ENCODE measurements around the gene DNLZ.

Gene DNLZ

DNA sequence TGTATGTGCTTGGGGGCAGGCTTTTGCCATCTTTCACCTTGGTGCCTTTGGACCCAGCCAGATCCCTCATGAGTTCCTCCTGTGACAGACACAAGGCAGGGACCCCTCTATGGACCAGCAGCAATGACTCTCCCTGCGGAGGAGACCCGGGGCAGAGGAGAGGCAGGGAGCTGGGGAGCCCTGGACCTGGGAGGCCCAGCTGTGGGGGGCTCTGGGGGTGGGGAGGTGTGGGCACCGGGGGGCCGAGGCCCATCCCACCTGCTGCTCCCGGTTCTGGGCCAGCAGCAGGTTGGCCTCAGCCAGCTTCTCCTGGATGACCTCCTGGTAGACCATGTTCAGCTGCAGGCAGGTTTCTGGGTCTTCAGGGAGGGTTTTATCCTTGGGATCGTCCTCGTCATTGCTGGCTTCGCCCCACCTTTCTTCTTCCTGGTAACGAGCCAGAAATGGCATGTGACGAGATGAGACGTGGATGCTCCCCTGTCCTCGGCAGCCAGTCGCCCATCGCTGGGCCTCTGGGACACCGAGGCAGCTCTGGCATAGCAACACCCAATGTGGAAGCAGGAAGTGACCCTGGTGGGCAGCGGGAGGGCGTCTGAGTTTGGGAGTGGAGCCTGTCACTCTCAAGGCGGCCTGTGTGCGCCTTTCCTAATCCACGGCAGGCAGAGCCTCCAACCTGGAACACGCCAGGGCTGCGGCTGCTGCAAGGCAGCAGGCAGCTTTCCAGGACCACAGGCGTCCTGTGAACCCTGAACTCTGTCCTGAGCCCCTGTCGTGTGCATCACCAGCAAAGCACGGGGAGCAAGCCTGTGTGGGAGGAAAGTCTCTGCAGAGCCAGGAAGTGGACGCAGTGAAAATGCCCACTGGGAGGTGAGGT lies 32.0 kb upstream of the DNLZ start:
- DNase-seq: no peak

DNA sequence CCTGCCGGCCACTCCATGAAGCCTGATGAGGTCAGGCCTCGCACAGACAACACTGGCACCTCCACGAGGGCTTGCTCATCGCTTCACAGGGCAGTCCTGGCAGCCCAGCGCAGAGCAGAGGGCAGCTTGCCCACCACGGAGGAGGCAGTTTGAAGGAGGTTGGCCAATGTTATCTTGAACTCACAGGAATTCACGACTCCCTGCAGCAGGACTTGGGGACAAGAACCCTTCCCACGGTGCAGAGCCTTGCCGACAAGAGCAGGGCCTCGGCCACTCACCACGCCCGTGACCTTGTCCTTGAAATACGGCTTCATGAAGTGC lies 31.4 kb upstream of the DNLZ start:
- DNase-seq: no peak

DNA sequence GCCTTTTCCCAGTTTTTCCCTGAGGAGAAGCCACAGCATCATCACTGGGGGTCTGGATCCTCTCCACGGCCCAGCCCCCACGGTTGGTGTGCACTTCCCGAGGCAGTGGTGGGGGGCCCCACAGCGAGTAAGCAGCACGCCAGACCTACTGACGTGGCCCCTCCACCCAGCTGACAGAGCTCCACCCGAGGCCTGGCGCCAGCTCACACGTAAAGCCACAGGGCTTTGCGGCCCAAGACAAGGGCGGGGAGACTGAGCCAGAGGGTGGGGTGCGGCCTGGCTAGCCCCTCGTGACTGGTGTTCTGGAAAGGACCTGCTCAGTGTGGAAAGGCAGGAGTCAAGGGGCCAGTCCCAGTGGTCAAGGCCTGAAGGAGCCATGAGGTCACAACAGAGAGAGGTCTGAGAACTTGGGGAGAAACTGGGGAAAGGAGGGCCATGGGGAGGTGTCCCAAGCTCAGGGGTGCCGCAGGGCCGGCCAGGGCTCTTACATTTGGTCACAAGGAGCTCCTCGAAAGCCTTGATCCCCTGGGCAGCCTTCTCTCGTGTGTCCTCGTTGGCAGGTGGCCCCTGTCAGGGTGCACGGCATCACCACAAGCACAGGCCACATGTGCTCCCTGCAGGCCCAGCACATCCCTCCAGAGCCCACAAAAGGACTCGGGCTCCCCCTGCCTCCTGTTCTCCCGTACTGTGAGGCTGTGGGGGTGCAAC lies 30.9 kb upstream of the DNLZ start:
- DNase-seq: no peak

DNA sequence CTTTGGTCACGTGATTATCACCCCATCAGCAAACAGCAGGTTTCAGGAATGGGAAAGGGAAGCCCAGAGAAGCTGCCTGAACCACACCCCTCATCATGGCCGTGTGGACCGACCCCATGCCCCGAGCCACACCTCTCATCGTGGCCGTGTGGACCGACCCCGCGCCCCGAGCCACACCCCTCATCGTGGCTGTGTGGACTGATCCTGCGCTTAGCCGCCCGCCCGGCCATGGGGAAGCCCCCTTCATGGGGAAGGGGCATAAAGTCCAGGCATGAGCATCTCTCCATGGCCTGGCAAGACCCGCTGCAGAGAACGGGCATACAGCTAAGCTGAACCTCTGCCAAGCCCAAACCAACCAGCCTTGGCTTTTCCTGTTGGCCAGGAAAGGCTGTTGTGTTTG lies 30.0 kb upstream of the DNLZ start:
- no peak for DNase-seq

DNA sequence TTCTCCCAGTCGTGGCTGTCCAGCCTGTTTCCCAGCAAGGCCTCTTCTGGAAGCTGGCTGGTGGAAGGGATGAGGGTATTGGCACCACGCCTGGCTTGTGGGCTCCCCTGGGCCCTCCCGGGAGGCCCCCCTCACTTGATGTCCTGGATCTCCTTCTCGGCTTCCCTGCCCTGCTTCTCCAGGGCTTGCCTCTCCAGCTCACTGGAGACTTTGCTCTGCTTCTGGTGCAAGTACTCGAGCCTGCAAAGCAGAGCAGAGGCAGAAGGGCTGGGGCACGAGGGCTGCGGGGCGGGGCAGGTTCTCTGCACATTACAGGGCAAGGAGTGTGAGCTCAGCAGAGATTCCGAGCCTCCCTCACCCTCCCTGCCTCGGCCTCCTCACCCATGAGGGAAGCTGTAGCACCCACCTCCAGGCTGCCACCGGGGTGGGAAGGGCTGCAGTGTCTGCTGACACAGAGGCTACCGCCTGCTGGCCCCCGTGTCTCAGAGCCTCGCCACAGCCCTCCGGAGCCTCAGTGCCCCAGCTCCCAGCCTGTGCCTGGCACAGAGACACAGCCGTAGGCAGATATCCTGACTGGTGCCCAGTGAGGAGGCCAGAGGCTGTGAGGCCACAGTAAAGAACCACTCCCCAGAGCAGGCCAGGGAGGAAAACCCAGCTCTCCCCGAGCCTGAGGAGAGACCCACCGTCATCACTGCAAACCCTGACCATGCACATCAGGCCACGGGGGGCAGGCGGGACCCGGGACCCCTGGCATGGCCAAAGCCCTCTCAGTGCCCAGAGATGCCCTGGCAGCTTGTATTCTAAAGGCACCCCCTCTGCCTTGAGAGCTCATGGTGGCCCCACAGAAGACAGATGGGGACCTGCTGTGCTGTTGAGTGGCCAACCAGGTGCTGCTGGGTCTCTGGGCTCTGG lies 29.2 kb upstream of the DNLZ start:
- DNase-seq: no peak

DNA sequence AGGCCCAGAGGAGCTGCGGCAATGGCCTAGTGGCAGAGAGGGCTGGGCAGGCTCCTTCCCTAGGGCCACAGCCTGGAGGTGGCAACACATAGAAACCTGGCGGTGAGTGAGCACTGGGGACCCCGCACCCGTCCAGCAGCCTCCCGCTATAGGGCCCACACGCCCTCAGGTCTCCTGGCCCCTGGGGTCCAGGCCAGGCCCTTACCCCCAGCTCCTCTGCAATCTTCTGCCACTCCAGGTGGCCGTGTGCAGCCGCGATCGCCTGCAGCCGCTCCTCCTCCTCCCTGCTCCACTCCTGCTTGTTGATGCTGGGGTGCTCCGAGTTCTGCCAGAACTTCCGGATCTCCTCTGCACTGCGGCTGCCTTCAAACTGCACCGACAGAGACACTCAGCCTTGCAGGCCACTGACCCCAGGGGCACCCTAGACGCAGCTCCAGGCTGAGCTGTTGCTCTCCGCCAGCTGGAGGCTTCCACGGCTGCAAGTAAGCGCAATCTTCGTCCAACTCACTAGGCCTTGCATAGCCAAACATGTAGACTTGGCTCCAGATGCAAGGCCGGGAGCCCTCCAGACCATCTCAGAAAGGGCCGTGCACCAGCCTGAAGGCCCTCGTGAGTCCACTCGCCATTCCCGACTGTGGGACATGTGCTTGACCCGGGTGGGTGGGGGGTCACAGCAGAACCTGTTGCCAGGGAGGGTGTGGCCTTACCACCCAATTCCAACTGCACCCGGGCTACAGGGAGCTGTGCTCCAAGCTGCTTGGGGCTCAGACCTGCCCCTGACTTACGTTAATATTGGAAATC lies 28.4 kb upstream of the DNLZ start:
- DNase-seq: no peak

DNA sequence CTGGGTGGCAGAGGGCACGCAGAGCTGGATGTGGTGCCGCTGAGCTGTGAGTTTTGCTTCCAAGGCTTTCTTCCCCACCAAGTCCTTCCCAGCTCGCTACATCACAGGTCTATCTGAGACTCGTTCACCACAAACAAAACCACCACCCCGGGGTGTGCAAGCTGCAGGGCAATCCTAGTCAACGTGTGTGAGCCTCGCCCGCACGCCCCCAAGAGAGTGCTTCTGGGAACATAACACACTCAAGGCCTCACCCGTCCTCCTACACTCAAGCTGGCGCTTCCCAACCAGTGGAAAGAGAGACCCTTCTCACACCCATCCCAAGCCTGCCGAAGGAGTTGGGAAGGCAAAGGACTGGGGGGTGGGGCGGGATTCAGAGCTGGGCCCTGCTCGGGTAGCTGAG lies 25.9 kb upstream of the DNLZ start:
- DNase-seq: no peak

DNA sequence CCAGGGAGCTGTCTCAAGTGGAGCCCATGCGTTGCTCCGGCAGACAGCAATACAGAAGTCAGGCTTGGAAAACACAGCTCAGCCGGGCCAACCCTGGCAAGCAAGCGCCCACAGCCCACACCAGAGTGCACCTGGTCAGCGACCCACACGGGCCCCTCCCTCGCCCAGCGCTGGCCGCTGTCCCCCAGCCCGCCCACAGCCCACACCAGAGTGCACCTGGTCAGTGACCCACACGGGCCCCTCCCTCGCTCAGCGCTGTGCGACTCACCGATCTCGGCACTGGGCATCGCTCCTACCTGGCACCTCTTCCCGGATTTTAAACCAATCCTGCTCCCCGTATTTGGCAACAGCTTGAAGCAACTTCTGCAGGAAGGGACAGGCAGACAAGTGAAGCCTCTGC lies 23.7 kb upstream of the DNLZ start:
- DNase-seq: no peak

DNA sequence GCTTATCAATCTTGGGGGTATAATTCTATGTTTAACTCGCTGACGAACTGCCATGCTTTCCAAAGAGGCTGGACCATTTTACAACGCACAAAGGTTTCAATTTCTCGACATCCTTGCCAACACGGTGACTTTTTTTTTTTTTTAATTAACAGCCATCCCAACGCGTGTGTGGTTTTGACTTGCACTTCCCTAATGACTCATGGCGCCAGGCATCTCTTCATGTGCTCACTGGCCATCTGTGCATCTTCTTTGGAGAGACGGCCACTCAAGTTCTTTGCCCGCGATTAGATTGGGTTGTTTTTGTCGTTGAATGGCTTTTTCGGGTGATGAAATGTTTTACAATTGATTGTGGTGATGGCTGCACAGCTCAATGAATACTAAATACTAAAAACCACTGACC lies 22.5 kb upstream of the DNLZ start:
- no peak for DNase-seq

DNA sequence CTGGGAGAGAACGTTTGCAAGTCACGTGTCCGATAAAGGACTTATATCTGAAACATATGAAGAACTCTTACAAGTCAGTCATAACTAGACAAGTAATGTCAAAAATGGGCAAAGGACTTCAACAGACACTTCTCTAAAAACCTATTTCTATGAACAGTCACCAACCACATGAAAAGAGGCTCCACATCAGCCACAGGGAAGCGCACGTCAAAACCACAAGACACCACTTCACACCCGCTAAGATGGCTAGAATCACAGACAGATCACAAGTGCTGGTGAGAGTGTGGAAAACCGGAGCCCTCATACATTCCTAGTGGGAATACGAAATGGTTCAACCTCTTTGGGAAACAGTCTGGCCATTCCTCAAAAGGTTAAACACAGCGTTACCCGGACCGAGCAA lies 21.5 kb upstream of the DNLZ start:
- no peak for DNase-seq

DNA sequence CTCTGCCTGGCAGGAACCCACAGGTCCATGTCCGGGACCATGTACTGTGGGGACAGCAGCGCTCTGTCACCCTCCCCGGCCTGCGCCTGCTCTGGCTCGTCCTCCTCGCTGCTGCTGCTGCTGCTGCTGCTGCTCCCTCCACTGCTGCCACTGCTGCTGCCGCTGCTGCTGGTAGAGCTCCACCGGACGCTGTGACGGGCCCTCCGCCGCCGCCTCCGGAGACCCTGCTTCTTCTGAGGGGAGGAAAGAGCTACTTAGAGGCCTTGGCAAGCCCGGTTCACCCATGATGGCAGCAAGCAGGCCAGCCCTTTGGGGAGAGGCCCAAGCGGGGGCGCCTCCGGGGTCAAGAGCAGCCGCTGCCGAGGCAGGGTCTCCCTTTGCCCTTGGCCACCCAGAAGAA lies 19.9 kb upstream of the DNLZ start:
- no peak for DNase-seq

DNA sequence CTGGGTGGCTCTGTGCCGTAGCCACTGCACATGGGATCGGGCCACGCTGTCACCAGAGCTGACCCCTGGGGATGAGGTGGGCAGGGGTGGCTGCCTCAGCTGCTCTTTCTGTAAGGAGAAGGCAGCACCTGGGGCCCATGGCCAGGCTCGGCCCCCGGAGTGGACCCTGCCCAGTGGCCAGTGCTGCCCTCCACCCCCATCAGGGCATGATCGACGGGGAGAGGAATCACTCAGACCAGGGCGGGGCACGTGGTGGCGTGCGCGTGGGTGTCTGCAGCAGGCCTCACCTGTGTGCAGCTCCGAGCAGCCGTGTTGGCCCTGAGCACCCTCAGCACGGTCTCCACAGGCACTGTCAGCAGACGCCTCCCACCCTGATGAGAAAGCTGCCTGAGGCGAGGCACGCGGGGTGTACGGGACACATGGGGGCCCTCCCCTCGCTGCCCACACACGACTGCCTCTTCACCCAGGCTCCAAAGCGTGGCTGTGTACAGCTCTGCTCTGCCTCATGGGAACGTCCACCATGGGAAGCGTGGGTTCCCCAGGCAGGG lies 18.5 kb upstream of the DNLZ start:
- no peak for DNase-seq

DNA sequence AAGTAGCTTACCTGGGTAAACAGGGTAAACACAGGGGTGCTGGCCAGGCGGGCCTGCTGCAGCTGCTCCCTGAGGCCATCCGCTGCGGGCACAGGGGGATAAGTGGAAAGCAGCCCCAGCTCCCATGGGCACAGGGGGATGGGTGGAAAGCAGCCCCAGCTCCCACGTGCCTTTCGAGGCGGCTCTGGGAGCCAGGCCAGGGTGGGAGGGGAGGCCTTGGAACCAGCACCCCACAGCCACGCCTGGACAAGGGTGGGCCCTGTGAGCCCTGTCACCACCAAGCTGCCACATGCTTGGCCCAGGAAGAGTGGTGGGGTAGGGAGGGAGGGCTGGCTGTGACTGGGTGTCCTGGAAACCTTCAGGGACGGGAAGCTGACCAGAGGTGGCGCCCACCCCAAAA lies 17.8 kb upstream of the DNLZ start:
- no peak for DNase-seq

DNA sequence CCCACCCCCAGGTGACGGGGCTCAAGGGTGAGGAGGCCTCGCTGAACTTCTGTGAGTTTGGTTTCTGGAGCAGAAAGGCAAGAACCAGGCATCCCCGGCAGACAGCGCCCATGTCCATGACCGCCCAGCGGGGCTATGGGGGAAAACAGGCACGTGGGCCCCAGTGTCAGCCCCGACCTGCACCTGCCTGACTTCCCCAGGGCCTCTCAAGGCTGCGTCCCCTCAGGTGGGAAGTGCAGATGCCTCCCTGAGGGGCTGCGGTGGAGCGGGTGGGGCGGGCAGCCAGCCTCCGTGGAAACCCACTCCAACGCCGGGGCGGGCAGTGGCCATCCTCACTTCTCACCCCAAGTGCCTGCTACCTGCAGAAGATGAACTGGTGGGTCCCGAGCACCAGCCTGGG lies 16.8 kb upstream of the DNLZ start:
- DNase-seq: no peak

DNA sequence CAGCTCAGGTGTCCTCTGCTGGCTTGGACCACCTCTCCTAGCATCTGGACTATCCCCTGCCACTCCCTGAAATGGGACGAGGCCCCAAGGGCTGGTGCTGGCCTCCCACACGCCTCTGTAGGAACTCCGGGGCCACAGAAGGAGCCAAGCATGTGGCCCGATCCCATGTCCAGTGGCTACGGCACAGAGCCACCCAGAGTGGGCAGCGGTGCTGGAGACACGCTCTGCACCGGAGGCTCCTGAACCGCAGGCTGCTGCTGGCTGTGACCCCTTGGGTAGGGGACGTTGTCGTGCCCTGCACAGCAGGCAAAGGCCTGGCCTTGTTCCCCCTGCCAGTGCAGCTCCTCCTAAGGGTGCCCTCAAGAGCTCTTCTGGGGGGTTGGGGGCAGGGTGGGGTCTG lies 16.3 kb upstream of the DNLZ start:
- DNase-seq: no peak

DNA sequence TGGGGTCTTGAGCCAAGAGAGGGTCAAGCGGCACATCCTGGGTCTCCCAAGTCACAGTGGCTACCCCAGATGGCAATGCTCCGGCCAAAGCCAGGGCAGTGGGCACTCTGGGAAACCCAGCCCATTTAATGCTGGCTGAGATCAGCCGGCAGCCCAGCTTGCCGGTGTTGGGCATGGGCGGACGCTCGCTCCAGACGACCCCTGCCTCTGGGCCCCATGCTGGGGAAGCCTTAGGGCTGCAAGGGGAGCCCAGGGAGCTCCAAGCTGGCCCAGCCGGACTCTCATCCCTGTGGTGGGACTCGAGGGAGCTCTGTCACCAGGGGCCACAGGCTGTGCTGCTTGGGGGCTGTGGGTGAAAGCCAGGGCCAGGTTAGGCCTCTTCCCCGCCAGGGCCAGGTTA lies 15.9 kb upstream of the DNLZ start:
- DNase-seq: no peak

DNA sequence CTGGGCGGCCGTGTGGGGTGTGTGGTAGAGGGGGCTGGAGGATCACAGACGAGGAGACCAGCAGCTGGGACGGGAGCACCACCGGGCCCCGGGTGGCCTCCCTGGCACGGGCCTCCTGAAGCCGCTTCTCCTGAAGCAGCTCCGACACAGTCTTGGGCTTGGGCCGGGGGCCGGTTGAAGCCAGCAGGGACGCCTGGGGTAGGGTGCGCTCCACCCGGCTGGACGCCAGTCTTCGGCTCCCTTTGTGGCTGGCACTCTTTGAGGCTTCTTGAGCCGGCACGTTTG lies 15.4 kb upstream of the DNLZ start:
- DNase-seq: no peak

DNA sequence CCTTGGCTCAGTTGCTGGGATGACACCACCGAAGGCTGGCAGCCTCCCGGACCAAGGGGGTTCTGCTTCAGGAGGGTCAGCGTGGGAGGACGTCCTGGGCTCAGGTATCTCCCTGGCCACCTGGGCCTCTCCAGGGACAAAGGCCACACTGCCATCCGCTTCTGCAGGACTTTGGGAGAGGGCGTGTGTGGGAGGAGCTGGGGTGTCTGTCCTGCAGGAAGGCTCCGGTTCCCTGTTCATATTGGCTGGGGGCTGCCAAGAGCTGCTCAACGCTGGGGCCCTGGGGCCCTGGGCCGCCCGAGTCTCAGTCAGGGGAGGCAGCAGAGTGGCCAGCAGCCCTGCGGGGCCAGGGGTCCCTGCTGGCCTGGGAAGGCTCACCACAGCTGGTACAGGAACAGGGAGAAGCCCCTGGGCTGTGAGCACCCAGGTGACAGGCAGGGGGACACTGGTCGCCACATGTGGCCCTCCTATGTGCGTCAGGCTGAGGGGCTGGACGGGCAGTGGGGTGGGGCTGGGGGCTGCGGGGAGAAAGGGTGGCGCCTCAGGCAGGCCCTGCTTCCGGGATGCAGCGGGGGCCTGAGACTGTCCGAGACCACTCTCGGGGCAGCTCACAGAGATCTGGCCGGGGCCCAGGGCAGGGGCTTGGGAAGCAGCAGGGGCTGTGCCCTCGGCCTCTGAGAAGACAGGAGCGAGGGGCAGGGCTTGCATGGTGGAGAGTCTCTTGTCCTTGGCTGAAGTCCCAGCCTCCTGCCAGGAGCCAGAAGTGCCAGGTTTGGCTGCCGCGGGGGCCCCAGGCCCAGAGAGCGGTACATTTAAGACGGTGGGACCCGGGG lies 14.8 kb upstream of the DNLZ start:
- no peak for DNase-seq

DNA sequence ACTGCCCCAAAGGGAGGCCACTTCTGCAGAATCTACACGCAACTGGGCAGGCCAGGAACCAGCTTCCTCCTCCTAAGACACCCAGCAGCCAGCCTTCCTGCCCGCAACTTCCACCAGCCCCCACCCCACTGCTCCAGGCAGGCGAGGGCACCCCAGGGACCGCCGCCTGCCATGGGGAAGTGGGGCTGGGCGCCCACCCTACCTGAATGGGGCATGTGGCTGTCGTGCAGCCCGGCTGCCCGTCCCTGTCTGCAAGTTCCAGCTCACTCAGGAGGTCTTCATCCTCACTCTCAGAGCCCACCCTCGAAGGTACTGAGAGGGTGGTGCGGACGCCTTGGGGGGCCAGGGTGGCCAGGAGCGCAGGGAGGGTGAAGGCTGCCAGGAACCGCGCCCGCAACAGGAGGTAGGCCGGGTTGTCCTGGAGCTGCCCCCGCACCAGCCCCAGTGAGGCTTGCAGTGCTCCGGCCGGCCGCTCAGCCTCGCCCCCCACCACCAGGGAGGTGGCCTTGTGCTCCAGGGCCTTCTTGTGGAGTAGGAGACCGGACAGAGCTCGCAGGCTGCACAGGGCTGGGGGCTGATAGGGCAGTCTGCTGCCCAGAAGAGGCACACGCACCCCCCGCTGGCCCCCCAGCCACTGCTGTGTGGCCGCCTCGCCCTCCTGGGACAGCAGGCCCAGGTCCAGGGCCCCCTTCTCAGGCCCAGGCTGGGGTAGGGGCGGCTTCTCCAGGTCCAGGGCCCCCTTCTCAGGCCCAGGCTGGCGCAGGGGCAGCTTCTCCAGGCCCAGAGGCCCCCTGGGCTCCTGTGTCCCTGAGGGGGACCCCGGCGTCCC lies 14.0 kb upstream of the DNLZ start:
- DNase-seq: no peak

DNA sequence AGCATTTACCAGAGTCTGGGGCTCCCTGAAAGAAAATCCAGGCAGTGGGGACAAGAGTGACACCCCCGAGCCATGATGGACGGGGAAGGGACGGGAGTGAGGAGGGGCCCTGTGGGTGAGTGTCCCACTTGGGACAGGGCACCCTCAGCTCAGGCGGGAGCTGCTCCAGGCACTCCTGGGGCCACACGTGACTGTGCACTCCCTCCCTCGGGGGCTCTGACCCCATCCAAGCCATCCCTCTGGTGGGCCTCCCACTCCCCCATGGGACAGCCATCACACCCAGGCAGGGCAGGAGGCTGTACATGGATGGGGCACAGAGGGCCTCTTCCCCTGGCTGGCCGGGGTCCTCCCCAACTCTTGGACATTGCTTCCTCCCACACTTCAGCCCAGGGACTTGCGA lies 12.9 kb upstream of the DNLZ start:
- no peak for DNase-seq

DNA sequence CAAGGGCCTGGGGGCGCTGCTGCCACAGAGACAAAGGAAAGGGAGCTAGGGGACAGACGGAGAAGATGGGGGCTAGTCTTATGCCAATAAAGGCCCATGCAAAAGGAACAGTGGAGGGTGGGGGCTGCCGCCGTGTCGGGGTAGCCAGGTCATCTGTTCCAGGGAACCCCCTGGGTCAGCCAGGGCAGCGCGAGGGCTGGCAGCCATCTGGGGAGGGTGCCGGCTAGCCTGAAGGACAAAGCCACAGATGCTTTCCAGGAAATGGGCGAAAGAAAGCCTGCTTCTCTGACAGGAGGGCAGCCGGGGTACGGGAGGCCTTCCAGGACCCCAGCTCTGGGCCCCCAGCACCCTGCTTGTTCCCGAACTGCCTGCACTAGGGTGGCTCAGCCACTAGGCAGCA lies 11.6 kb upstream of the DNLZ start:
- no peak for DNase-seq

All from NCI-H510A treated with DMSO at 0.1 percent for 48 hours (cell line).